ENCODE results near the gene TSPYL6. TPM values are rescaled to one million over a fixed set of nuclear protein-coding genes. Genes with fewer than 3 reads are reported as not detected.

The TSPYL6 gene
- total and polyA plus RNA-seq, 2 experiments from 2014 or later: not detected

DNA sequence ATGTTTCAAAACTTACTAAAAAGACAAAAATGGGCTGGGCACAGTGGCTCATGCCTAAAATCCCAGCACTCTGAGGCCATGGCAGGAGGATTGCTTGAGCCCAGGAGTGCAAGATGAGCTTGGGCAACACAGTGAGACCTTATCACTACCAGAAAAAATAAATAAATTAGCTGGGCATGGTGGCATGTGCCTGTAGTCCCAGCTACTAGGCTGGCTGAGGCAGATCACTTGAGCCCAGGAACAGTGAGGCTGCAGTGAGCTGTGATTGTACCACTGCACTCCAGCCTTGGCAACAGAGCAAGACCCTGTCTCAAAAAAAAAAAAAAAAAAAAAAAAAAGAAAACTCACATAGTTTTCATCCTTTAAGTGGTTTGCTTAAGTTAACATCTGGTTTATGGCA lies 6.4 kb downstream of the TSPYL6 start:
- H3K9me2 ChIP-seq (replicated peaks; ENCODE audit: insufficient read depth): no peaks in the 10 kb centered on the region
- TF ChIP-seq EZH2 (IDR thresholded peaks at IDR 0.05; ENCODE audit: borderline replicate concordance): no peak
- TF ChIP-seq, protein P1, sequence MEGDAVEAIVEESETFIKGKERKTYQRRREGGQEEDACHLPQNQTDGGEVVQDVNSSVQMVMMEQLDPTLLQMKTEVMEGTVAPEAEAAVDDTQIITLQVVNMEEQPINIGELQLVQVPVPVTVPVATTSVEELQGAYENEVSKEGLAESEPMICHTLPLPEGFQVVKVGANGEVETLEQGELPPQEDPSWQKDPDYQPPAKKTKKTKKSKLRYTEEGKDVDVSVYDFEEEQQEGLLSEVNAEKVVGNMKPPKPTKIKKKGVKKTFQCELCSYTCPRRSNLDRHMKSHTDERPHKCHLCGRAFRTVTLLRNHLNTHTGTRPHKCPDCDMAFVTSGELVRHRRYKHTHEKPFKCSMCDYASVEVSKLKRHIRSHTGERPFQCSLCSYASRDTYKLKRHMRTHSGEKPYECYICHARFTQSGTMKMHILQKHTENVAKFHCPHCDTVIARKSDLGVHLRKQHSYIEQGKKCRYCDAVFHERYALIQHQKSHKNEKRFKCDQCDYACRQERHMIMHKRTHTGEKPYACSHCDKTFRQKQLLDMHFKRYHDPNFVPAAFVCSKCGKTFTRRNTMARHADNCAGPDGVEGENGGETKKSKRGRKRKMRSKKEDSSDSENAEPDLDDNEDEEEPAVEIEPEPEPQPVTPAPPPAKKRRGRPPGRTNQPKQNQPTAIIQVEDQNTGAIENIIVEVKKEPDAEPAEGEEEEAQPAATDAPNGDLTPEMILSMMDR (IDR thresholded peaks at IDR 0.05; ENCODE audit: poor library complexity): no peak
- TF ChIP-seq EZH2phosphoT487 (IDR thresholded peaks at IDR 0.05; ENCODE audit: low read depth, severe bottlenecking, unreplicated experiment): no peak
- no peak overlapping the region for H3K27ac ChIP-seq
- H3K36me3 ChIP-seq (replicated peaks; ENCODE audit: insufficient read depth, low read depth): no peaks in the 10 kb centered on the region
- H3K4me3 ChIP-seq: no peak overlapping the region
- DNase-seq (ENCODE audit: low spot score): no peak
- H3K4me1 ChIP-seq (ENCODE audit: insufficient read depth): no peaks in the 10 kb centered on the region
- H3K27me3 ChIP-seq: no peaks in the 10 kb centered on the region
- no peaks in the 10 kb centered on the region for H3K9me3 ChIP-seq (ENCODE audit: low read depth)
- no peak overlapping the region for H3K4me2 ChIP-seq
- no peaks in the 10 kb centered on the region for H4K20me1 ChIP-seq (ENCODE audit: insufficient read depth, poor library complexity, severe bottlenecking)
- no peaks in the 10 kb centered on the region for H3K79me2 ChIP-seq
- no peak overlapping the region for H2AFZ ChIP-seq

DNA sequence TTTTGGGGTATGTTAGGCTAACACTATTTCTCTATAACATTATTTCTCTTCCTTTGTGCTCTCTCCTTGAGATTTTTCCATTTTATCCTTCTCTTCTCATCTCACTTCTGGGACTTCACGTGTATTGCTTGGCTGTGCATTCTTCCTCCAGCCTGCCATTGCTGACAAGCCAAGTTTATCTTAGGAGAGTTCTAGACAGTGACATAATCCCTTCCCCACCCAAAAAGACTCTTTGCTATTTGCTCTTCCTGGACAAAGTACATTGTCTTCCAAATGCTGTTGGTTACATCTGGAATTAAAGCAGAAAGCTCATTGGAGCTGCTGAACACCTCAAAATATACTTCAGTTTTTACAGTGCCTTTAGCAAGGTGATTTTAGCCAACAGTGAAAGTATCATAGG lies 8.9 kb downstream of the TSPYL6 start:
- H3K79me2 ChIP-seq: no peaks in the 10 kb centered on the region
- no peak overlapping the region for H3K4me2 ChIP-seq
- TF ChIP-seq, protein P1 (IDR thresholded peaks at IDR 0.05; ENCODE audit: poor library complexity): no peak
- H4K20me1 ChIP-seq (ENCODE audit: insufficient read depth, poor library complexity, severe bottlenecking): no peaks in the 10 kb centered on the region
- H3K4me1 ChIP-seq (ENCODE audit: insufficient read depth): no peaks in the 10 kb centered on the region
- no peak overlapping the region for H3K4me3 ChIP-seq
- H3K27me3 ChIP-seq: no peaks in the 10 kb centered on the region
- H3K9me3 ChIP-seq (ENCODE audit: low read depth): no peaks in the 10 kb centered on the region
- 35% methylated on average over 1 of the region's 1 CpG for WGBS (ENCODE audit: low lambda C conversion rate, missing lambda C conversion rate)
- H3K9me2 ChIP-seq (replicated peaks; ENCODE audit: insufficient read depth): no peaks in the 10 kb centered on the region
- DNase-seq (ENCODE audit: low spot score): no peak
- H3K36me3 ChIP-seq (replicated peaks; ENCODE audit: insufficient read depth, low read depth): no peaks in the 10 kb centered on the region
- no peak overlapping the region for H2AFZ ChIP-seq
- no peak overlapping the region for H3K27ac ChIP-seq

DNA sequence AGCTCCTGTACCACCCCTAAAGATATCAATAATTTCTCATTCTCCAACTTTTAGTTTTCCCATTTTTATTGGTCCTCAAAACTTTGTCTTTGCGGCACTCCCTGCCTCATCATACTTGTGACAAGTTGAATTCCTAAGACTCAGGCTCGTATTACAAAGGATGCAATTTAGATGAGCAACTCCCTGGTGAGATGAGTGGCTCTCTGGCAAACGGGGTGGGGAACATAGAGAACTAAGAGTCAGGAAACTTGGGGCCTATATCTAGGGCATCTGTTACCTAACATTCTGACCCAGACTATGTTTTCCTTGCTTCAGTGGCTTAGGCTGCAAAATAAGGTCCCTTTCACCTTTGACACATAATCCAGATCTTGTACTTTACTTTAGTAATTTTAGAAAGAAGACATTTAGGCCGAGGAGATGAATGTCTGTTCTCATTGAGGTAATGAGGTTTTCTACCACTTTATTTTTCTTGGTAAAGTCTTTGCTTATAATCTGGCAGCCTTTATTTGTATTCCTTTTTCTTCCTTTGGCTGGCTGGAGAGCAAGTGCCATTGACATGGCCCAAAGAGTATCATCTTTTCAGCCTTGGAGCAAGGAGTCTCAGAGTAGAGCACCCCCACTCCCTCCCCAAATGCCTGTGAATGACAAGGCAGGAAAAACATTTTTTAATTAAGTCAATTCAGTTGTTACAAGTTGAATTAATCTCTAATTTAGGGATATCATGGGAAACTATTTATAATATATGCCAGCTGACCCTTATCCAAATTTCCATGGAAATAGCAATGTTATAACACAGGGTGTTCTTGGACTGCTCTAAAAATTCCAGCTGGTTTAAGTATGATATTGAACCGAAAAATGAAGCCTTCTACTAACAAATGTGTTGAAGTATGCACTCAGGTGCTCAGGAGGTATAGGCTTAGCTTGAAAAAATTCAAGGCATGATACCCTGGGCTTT lies 15.2 kb downstream of the TSPYL6 start:
- no peaks in the 10 kb centered on the region for H3K9me3 ChIP-seq (ENCODE audit: low read depth)
- no peak for DNase-seq (ENCODE audit: low spot score)
- no peak overlapping the region for H2AFZ ChIP-seq
- no peaks in the 10 kb centered on the region for H4K20me1 ChIP-seq (ENCODE audit: insufficient read depth, poor library complexity, severe bottlenecking)
- TF ChIP-seq EZH2phosphoT487 (IDR thresholded peaks at IDR 0.05; ENCODE audit: low read depth, severe bottlenecking, unreplicated experiment) (no peak), EZH2 (IDR thresholded peaks at IDR 0.05; ENCODE audit: borderline replicate concordance) (no peak)
- TF ChIP-seq, protein P1 (IDR thresholded peaks at IDR 0.05; ENCODE audit: poor library complexity): no peak
- no peaks in the 10 kb centered on the region for H3K36me3 ChIP-seq (replicated peaks; ENCODE audit: insufficient read depth, low read depth)
- no peak overlapping the region for H3K4me2 ChIP-seq
- no peaks in the 10 kb centered on the region for H3K9me2 ChIP-seq (replicated peaks; ENCODE audit: insufficient read depth)
- WGBS (ENCODE audit: low lambda C conversion rate, missing lambda C conversion rate): 52% methylated on average over 5 of the region's 5 CpGs
- no peaks in the 10 kb centered on the region for H3K27me3 ChIP-seq
- no peak overlapping the region for H3K27ac ChIP-seq
- H3K79me2 ChIP-seq: no peaks in the 10 kb centered on the region
- no peak overlapping the region for H3K4me3 ChIP-seq
- H3K4me1 ChIP-seq (ENCODE audit: insufficient read depth): no peaks in the 10 kb centered on the region

Data from hepatocyte (in vitro differentiated cells).